ENCODE results near the gene SH3PXD2A.

The SH3PXD2A gene

DNA sequence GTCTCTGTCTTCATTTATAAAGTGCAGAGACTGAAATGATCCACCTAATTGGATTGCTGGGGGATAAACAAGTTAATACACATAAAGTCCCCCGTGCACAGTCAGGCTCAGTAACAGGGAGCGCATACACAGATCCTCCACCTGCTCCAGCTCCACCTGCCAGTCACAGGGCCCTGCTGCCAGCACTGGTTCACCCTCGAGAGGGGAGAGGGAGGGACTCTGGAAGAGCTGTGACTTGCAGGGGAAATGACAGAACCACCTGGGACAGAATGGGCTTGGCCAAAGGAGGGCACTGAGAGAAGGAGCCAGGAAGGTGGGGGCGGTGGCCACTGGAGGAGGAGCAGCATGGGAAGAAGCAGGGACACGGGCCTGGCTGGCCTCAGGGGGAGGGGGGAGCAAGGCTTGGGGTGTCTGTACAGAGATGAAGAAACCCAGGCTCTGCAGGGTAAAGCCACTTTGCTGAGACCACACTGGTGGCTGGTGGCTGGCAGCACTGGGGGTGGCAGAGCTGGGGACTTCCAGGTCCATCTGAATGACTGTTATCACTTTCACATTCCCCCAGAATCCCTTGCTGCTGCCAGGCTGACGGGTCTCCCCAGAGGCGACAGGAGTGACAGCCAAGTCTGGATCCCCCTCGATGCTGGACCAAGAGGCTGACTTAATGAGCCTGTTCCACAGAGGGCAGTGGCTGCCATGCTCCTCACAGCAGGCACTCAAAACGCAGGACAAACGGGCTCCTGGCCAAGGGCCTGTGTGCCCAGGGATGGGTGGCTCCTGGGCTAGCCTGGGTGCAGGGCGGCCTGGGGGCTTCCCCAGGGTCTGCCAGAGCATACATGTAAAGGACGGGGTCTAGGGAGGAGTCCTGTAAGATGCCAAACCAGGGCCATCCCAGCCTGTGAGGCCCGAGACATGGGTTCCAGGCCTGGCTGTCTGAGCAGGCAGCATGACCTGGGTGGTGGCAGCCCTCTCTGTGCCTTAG is 151.1 kb downstream of the SH3PXD2A start:
- no peak for DNase-seq (ENCODE audit: low read depth)

DNA sequence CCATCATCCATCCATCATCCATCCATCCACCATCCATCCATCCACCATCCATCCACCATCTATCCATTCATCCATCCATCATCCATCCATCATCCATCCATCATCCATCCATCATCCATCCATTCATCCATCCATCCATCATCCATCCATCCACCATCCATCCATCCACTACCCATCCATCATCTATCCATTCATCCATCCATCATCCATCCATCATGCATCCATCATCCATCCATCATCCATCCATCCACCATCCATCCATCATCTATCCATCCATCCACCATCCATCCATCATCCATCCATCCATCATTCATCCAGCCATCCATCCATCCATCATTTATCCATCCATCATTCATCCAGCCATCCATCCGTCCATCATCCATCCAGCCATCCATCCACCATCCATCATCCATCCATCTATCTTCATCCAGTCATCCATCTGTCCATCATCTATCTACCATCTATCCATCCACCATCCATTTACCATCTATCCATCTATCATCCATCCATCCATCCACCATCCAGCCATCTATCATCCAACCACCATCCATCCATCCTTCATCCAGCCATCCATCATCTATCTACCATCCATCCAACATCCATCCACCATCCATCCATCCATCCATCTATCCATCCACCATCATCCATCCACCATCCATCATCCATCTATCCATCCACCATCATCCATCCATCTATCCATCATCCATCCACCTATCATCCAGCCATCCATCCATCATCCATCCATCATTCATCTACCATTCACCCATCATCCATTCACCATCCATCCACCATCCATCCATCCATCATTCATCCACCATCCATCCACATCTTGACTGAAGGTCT is 153.8 kb downstream of the SH3PXD2A start:
- DNase-seq (ENCODE audit: low read depth), result no peak

DNA sequence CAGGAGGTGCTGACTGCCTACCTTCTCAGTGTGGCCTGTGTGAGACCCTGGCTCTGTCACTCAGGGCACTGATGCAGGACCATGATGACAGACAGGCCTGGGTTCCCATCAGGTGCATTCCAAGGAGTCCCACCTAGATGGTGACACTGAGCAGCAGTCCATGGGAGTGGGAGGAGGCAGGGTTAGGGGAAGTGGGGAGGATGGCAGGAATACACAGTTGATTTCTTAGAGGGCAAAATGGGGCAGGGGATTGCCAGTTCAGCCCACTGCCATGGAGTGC is 155.0 kb downstream of the SH3PXD2A start:
- DNase-seq (ENCODE audit: low read depth), result no peak

DNA sequence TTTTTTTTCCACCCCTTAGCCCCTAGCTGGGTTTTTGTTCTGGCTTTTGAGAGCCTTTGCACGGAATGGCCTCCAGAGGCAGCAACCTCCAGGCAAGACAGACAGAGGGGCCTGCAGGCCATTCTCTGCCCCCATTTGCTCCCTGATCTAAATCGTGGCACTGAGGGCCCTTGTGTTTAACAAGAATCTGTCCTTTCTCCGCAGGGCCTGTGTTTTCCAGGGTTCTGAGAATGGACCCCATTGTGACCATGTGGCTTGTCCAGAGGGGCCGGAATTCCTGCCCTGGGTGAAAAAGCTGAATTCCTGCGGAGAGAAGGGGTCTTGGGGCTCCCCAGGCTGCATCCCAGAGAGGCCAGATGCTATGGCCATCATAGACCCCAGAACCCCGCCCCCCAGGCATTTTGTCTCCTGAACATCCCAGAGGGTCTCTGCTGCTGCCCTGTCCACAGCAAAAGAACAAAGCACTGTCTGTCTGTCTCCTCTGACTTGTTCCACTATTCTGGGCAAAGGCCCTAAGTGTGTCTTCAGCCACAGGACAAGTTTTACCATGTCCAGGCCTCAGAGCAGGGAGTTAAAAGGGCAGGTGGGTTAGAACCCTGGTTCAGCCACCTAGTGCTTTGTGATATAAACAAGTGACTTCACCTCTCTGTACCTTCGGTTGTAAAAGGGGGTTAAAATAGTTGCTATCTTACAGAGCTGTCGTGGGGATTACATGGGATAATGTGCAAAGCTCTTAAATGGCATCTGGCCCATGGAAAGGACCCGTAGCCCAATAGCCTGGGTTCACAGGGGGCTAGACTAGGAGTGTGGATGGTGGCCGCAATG is 155.6 kb downstream of the SH3PXD2A start:
- no peak for DNase-seq (ENCODE audit: low read depth)

DNA sequence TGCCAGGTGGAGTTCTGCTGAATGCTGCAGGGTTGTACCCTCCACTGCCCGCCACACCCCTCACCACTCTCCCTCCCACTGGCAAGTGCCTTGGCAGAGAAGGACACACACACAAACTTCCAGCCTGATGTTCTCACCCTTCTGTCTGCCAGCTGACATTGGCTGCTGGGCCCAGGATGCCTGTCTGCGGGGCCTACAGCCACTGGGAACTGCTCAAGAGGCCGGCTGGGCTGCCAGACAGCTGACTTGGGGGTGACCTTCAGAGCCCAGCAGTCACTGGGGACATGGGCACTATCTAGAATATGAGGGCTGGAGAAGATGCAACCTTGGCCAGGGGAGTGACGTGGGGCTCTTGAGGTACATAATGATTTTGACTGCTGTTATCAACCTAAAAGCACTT is 157.1 kb downstream of the SH3PXD2A start:
- no peak for DNase-seq (ENCODE audit: low read depth)

DNA sequence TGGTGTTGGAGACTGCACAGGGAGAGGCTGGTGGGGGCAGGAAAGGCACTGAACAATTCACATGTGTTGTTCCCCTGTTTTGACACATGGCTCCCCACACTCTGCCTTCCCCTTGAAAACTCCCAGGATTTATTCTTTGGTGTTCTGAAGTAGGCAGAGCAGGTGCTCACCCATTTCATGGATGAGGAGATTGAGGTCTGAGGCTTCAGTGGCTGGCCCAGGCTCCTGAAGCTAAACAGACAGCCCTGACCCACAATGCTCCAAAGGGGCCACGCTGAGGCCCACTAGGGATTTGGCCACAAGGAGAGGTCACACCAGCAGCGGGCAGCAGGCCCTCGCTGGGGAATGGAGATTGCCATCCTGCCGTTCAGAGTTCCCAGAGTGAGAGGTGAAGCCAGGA is 157.6 kb downstream of the SH3PXD2A start:
- no peak for DNase-seq (ENCODE audit: low read depth)

DNA sequence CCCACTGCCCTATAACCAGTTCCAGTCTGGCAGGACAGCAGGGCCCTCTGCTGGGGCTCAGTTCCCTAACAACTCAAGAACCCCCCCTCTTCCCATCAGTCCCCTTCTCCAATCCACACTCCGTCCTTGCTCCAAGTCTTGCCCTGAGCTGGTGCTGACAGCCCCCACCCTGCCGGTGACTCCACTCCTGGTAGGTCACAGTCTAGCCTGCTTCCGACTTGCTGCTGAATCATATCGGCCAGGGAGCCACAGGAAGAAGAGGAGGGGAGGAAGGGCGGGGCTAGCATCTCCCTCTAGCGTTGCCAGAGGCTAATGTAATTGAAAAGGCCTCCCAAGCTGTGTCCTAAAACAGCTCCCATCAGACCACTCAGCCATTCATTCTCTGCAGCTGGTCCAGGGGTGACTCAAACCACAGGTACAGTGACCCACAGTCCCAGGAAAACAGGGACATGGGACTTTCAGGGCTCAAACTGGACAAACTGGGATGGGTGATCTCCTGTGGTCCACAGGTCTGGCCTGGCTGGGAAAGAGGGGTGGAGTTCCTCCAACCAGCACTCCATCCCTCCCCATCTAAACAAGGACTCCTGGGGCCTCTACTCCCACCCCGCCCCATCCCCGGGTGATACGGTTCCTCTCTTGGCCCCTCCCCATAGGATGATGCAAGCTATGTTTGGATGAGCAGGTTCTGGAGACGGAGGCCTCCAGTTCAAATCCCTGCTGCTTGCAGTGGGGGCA is 158.8 kb downstream of the SH3PXD2A start:
- DNase-seq (ENCODE audit: low read depth), result peak; percentile 30

DNA sequence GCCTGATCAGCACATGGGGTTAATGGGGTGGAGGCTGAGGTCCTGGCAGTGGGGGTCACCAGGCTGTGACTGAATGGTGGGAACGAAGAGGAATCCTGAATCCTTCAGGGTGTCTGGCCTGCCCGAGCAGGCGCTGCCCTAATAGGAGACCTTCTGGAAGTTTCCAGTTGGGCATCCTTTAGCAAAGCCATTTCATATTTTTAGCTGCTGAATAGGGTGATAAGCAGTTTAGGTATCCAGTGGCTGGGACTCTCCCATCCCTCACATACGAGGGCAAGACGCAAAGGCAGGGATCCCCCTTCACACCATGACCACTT is 159.3 kb downstream of the SH3PXD2A start:
- DNase-seq (ENCODE audit: low read depth), result no peak

DNA sequence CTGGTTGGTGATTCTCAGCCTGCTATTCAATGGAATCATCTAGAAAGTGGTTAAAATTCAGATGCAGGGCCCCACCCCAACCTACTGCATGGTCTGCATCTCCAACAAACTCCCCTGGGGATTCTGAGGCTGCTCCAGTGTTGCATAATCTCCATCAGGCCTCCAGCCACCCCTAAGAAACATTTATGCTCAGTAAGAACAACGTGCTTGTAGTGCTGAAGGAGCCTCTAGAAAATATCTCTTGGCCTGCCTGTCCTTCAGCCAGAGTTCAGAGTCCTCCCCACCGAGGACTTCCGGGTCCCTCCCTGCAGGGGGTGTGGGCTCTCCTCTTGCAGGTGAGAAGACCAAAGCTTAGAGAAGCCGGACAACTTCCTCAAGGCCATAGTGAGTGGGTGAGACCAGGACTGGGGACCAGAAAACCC is 159.8 kb downstream of the SH3PXD2A start:
- DNase-seq (ENCODE audit: low read depth), result no peak

DNA sequence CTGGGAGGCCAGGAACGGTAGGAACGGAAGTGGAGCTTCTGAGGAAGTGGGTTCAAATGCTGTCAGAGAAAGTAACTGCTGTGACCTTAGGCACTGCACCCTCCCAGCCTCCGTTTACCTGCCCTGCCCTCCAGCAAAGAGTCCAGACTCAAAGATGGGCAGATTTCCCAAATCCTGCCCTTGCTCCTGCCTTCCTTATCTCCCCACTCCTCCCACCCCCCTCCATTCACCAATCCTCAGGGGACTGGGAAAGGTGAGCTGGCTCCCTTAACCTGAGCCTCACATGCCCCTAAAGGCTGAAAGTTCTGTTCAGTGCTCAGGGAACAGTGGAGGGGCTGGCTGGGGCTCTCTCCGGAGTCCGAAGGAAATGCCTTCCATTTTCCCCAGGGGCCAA is 161.6 kb downstream of the SH3PXD2A start:
- DNase-seq (ENCODE audit: low read depth), result no peak

DNA sequence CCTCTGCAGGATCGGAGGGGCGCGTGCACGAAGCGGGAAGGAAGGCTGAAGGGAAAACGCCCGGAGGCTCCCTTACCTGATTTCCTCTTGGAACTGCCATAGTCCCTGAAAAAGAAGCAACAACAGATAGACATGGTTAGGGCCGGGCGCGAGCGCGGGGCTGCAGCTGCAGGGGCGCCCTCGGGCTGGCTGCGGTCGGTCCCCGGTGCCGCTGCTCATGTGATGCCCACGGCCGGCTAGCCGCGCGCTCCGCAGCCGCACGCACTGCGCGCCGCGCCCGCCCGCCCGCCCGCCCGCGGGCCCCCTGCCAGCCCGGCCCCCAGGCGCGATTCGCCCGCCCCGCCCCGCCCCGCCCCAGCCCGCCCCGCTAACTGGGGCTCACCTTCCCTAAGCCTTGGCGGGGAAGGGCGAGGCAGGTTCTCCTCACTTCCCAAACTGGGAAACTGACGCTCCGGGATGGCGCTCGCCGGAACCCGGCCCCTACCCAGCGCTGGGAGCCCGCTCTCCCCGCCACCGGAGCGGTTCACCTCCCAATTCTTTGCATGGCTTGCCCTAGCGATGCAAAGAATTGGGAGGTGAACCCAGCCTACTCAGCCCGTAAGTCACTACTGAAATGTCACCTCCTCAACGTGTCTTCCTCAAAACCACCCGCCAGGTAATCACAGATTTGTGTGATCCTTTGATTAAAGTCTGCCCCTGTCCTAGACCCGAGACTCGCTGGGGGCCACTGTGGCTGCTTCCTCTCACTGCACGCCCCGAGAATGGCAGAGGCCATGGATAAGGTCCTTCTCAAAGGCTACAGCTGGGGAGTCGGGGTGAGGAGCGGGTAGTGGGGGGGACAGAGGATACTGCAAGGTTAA is 162.2 kb downstream of the SH3PXD2A start:
- DNase-seq (ENCODE audit: low read depth), result no peak

DNA sequence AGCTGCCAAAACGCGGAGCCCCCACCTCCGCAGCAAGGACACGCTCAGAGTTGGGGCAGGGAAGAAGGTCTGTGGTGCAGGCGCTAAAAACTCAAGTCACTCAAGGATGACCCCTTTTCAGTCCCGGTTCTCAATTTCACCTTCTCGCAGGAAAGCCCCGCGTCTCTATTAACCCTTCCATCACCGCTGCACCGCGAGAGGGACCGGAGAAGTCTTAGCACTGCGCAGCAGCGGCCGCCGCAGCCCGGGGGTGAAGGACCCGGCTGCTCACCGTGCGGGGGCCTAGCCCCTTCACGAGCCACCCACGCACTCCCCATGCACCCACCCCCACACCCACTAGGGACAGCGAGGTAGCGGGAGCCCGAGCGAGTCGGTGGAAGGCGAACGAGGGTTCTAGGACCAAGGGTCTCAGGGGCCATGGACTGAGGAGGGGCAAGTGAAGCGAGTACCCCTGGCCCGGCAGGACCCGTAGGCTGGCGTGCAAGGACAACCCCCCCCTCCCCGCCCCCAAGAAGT is 162.9 kb downstream of the SH3PXD2A start:
- DNase-seq (ENCODE audit: low read depth), result no peak

DNA sequence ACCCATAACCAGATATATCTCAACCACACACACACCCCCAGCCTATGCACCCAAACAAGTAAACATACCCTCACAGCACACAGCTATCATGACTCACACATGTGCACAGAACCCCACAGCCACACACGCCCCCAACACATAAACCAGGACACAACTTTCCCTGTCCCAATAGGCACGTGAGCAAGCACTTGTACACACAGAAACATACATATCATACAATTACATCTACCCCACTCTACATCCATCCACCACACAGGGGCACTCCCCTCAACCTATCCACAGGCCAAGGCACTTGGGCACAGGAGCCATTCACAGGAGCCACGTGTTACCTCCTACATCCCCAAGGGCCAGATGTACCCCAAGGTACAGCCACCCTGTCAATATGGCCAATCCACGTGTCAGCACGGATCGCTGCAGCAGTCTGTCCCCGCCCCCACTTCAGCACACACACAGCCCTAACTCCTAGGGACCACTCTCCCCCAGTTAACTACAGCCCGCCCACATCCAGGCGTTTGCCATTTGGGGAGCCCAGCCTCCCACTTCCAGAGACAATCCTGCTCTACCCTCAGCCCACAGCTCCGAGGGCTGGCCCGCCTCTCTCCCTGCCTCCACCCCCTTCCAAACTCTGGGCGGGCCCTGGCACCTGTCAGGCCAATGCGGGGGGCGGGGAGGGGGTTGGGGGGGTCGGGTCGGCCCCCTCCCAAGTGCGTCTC is 163.5 kb downstream of the SH3PXD2A start:
- DNase-seq (ENCODE audit: low read depth), result no peak

DNA sequence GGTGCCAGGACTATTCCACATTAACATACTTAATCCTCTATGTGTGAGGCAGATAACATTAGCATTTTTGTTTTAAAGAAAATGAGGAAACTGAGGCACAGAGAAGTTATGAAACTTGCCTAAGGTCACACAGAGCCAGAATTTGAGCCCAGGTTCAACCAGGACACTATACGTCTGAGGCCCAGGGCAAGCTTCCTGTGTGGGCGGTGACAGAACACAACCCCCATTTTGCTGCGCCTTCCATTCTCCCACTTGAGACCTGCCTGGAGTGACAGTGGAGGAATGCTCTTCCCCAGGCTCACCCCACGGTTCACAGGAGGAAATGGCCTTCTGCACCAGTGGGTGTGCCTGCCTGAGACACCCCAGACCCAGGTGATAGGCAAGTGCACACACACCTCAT is 164.1 kb downstream of the SH3PXD2A start:
- DNase-seq (ENCODE audit: low read depth), result no peak

DNA sequence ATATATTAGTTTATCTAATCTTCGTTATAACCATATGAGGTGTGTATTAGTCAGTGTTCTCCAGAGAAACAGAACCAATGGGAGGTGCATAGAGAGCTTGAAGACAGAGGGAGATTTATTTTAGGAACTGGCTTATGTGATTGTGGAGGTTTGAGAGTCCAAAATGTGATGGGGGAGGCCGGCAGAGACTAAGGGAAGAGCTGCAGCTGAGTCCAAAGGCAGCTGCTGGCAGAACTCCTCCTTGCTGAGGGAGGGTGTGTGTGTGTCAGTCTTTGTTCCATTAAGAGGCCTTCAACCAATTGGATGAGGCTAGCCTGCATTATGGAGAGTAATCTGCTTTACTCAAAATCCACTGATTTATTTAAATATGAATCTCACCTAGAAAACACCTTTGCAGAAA is 165.1 kb downstream of the SH3PXD2A start:
- no peak for DNase-seq (ENCODE audit: low read depth)

DNA sequence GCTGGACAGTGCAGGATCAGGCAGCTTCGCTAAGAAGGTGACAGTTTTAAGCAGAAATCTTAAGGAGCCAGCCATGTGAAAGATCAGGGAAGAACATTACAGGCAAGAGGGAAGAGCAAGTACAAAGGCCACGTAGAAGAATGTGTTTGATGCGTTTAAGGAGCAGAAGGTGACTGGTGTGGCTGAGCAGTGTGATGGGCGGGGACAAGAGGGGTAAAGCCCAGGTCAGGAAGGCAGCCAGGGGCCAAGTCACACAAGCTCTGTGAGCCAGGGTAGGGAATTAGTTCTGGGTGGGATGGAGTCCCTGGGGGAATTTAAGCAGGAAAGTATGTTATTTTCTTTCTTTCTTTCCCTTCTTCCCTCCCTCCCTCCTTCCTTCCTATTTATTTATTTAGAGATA is 166.9 kb downstream of the SH3PXD2A start:
- no peak for DNase-seq (ENCODE audit: low read depth)

DNA sequence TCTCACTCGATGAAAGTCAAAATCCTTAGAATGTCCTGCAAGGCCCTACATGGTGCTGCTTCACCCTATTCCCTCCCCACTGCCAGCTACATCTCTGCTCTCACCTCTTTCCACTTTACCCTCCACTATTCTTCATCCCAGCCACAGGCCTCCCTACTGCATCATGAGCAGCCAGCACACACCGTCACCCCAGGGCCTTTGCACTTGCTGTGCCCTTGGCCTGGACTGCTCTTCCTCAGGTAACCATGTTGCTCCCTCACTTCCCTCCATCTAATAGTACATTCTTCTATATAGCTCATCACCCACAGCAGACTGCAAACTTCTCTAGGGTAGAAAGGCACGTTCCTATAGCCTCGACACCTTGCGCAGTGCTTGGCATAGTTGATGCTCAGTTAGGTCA is 167.7 kb downstream of the SH3PXD2A start:
- no peak for DNase-seq (ENCODE audit: low read depth)

DNA sequence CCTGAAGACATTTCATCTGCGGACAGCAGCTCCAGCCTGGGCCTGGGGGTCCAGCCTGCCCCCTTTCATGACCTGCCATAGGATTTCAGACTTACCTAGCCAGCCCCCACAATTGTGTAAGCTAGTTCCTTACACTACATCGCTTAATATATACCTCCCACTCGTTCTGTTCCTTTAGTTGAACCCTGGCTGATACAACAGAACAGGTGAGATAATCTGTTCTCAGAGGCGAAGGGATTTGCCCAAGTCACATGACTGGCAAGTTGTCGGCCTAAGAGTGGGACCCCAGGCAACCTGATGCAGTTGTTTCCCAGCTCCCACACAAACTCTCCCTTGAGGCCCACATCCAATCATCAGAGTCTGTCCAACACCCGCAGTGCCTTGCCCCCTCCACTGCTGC is 168.2 kb downstream of the SH3PXD2A start:
- no peak for DNase-seq (ENCODE audit: low read depth)

DNA sequence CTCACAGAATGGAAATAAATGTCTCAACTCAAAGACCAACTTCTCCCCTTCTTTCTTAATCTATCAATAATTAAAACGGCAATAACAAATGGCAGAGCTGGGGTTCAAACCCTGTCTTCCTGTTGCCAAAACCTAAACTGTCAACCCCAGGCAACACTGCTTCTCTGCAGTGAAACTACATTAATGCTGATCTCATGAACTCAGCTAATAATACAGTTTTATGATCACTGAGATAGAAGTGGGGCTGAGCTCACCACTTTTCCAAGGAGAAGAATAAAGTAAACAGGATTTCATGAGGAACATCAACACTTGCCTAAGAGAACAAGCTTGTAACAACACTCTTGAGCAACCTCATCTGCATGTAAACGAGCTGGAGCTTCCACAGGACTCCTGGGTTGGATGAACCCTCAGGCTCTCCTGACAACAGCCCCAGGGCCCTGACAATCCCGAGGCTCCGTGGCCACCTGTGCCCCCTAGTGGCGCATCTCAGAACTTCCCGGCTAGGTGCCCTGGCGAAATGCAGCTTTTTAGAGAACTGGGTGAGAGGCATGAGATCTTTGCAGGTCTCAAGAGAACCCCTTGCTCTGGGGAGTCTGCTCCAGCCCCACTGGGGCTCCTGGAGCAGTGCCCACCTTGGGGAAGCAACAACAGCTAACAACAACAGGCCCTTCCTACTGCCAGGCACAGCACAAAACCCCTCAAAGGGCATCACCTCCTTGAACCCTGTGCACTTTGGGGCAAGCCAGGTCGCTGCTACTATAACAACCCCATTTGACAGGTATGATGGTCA is 169.3 kb downstream of the SH3PXD2A start:
- DNase-seq (ENCODE audit: low read depth), result peak; percentile 53

Data from stimulated activated CD8-positive, alpha-beta memory T cell treated with anti-CD3 and anti-CD28 coated beads, Interleukin-7, amount 100 ng/mL, for 24 hours (primary cell).